ENCODE data around the gene LRRTM3. TPM values are rescaled to one million over a fixed set of nuclear protein-coding genes. Genes with fewer than 3 reads are reported as not detected.

Gene LRRTM3
- total RNA-seq, 1 experiment from 2014 or later = 0.96 TPM

DNA sequence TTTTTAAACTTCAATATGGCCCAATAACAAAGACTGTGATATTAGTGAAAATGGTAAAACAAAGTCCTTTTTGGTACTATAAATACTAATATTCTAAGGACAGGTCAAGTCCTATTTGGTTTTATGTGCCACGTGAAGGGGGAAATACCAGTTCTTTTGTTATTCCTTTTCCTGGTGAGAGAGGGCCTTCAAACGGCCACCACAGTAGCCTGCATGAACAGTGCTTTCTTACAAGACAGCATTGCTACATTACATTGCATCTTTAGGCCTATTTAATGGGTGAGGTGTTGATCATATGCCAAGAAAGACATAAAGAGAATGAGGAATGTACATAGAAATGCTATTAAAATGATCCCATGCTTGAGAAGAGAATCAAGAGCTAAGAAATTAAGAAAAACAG, 214.8 kb downstream of the LRRTM3 start:
- Mint-ChIP-seq H3K4me1 (peaks cover 6 to 11% of the 10 kb centered on the region in 2 experiments), H3K9me3 (no peaks in the 10 kb centered on the region), H3K36me3 (ENCODE audit: insufficient read depth in 1 of 3, low read depth in 3 of 3) (no peaks in the 10 kb centered on the region), H3K27ac (no peak overlapping the region), H3K4me3 (no peak overlapping the region), H3K27me3 (ENCODE audit: low read depth) (no peaks in the 10 kb centered on the region)
- Histone ChIP-seq H4K20me1 (ENCODE audit: control insufficient read depth, insufficient read depth, insufficient read length) (no peaks in the 10 kb centered on the region), H3K27me3 (ENCODE audit: insufficient read depth, low read length) (no peaks in the 10 kb centered on the region), H3T11ph (ENCODE audit: low read length) (no peak overlapping the region), H4K8ac (replicated peaks; ENCODE audit: insufficient read length, low read depth, low read length) (no peak overlapping the region), H4K5ac (ENCODE audit: insufficient read length, low read depth, low read length) (no peak overlapping the region), H3K18ac (ENCODE audit: insufficient read length, low read depth, low read length) (no peak overlapping the region), H3K79me2 (ENCODE audit: insufficient read depth, low read length) (no peaks in the 10 kb centered on the region), H3K79me1 (ENCODE audit: insufficient read depth, low read depth, low read length, poor library complexity, severe bottlenecking) (no peaks in the 10 kb centered on the region), H2AK5ac (ENCODE audit: insufficient read length, low read length) (no peak overlapping the region), H3K14ac (ENCODE audit: insufficient read depth, low read length) (no peak overlapping the region), H3K27ac (ENCODE audit: insufficient read length, low read depth, low read length) (no peak overlapping the region), H2BK12ac (ENCODE audit: insufficient read length, low read depth, low read length) (no peak overlapping the region), H3K56ac (ENCODE audit: insufficient read length, low read depth, low read length) (no peak overlapping the region), H3K23ac (ENCODE audit: insufficient read length, low read depth, low read length) (no peak overlapping the region), H3K23me2 (ENCODE audit: insufficient read length, low read depth, low read length, poor library complexity, severe bottlenecking) (no peaks in the 10 kb centered on the region), H2AFZ (ENCODE audit: low read length) (no peak overlapping the region), H4K91ac (ENCODE audit: insufficient read length, low read depth, low read length) (no peak overlapping the region), H3K4ac (ENCODE audit: low read depth, low read length) (no peak overlapping the region), H2BK5ac (ENCODE audit: insufficient read length, low read length) (no peak overlapping the region), H2BK120ac (ENCODE audit: low read depth, low read length, poor library complexity, severe bottlenecking) (no peak overlapping the region), H2BK20ac (ENCODE audit: low read depth, low read length, poor library complexity, severe bottlenecking) (no peak overlapping the region), H2BK15ac (ENCODE audit: low read depth, low read length) (no peak overlapping the region), H3K4me2 (ENCODE audit: insufficient read depth, insufficient read length, low read length) (no peak overlapping the region), H3K9me3 (ENCODE audit: control insufficient read depth, low read depth, low read length) (no peaks in the 10 kb centered on the region), H3K9ac (ENCODE audit: extremely low read depth, insufficient read length, low read length) (no peak overlapping the region), H3K4me1 (ENCODE audit: insufficient read depth, low read length) (no peaks in the 10 kb centered on the region; the same call in 1 of the 2 replicates)
- no peak for DNase-seq
- WGBS (ENCODE audit: extremely low coverage, insufficient read length, low lambda C conversion rate) = no CpG with 5 or more reads among the region's 2 CpGs
- TF ChIP-seq, protein P1, sequence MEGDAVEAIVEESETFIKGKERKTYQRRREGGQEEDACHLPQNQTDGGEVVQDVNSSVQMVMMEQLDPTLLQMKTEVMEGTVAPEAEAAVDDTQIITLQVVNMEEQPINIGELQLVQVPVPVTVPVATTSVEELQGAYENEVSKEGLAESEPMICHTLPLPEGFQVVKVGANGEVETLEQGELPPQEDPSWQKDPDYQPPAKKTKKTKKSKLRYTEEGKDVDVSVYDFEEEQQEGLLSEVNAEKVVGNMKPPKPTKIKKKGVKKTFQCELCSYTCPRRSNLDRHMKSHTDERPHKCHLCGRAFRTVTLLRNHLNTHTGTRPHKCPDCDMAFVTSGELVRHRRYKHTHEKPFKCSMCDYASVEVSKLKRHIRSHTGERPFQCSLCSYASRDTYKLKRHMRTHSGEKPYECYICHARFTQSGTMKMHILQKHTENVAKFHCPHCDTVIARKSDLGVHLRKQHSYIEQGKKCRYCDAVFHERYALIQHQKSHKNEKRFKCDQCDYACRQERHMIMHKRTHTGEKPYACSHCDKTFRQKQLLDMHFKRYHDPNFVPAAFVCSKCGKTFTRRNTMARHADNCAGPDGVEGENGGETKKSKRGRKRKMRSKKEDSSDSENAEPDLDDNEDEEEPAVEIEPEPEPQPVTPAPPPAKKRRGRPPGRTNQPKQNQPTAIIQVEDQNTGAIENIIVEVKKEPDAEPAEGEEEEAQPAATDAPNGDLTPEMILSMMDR (conservative IDR thresholded peaks at IDR 0.05) = no peak
